Measurements from ENCODE around the gene PDPN.

The PDPN gene

GRCh38 chr1:13554798-13555197 lies 28.8 kb upstream of the PDPN start:
- TF ChIP-seq POLR2AphosphoS5 (IDR thresholded peaks at IDR 0.05; ENCODE audit: low read depth, low read length) (no peak), TAF1 (IDR thresholded peaks at IDR 0.05; ENCODE audit: borderline replicate concordance, insufficient read depth, low read length) (no peak), REST (IDR thresholded peaks at IDR 0.05; ENCODE audit: insufficient read depth in 1 of 2, low read depth in 2 of 2, low read length in 2 of 2) (no peak)

- TF ChIP-seq SIN3A (IDR thresholded peaks at IDR 0.05; ENCODE audit: borderline replicate concordance, insufficient read depth, low read length) (no peak), TAF1 (IDR thresholded peaks at IDR 0.05; ENCODE audit: borderline replicate concordance, insufficient read depth, low read length) (no peak), FOXP2 (optimal IDR thresholded peaks at IDR 0.05; ENCODE audit: borderline replicate concordance, extremely low read depth, extremely low read length, insufficient read depth) (no peak), POLR2AphosphoS5 (IDR thresholded peaks at IDR 0.05; ENCODE audit: low read depth, low read length) (no peak), REST (IDR thresholded peaks at IDR 0.05; ENCODE audit: insufficient read depth in 1 of 2, low read depth in 2 of 2, low read length in 2 of 2) (no peak)
Observed at GRCh38 chr1:13556224-13556764, 27.3 kb upstream of the PDPN start.

- no peak for TF ChIP-seq SIN3A (IDR thresholded peaks at IDR 0.05; ENCODE audit: borderline replicate concordance, insufficient read depth, low read length)
- no peak for TF ChIP-seq TAF1 (IDR thresholded peaks at IDR 0.05; ENCODE audit: borderline replicate concordance, insufficient read depth, low read length)
- no peak for TF ChIP-seq REST (IDR thresholded peaks at IDR 0.05; ENCODE audit: insufficient read depth in 1 of 2, low read depth in 2 of 2, low read length in 2 of 2)
- no peak for TF ChIP-seq POLR2AphosphoS5 (IDR thresholded peaks at IDR 0.05; ENCODE audit: low read depth, low read length)
- TF ChIP-seq FOXP2 (optimal IDR thresholded peaks at IDR 0.05; ENCODE audit: borderline replicate concordance, extremely low read depth, extremely low read length, insufficient read depth) = no peak
Observed at GRCh38 chr1:13560541-13560940, 23.1 kb upstream of the PDPN start.

GRCh38 chr1:13564073-13564472 lies 19.6 kb upstream of the PDPN start:
- TF ChIP-seq FOXP2 (optimal IDR thresholded peaks at IDR 0.05; ENCODE audit: borderline replicate concordance, extremely low read depth, extremely low read length, insufficient read depth) = no peak

GRCh38 chr1:13570924-13571323 lies 12.7 kb upstream of the PDPN start:
- TF ChIP-seq FOXP2 (optimal IDR thresholded peaks at IDR 0.05; ENCODE audit: borderline replicate concordance, extremely low read depth, extremely low read length, insufficient read depth) (no peak), TAF1 (IDR thresholded peaks at IDR 0.05; ENCODE audit: borderline replicate concordance, insufficient read depth, low read length) (no peak), POLR2AphosphoS5 (IDR thresholded peaks at IDR 0.05; ENCODE audit: low read depth, low read length) (no peak), REST (IDR thresholded peaks at IDR 0.05; ENCODE audit: insufficient read depth in 1 of 2, low read depth in 2 of 2, low read length in 2 of 2) (no peak), SIN3A (IDR thresholded peaks at IDR 0.05; ENCODE audit: borderline replicate concordance, insufficient read depth, low read length) (no peak)
